Duodenal mucosa (tissue), 2 donors: Measurements from ENCODE around the gene ITGA11.

Experiments used
- H3K27ac ChIP-seq: one replicate; pipeline ENCODE4 v1.7.0; 2013; ENCODE audit warnings: low read depth, low read length
- H3K27me3 ChIP-seq, 2 donors: one replicate each; pipeline ENCODE4 v1.7.0; 2013; ENCODE audit warnings: low read length in 2 of 2, control low read depth in 1 of 2; ENCODE audit not compliant: insufficient read depth in 2 of 2, control insufficient read depth in 1 of 2
- H3K36me3 ChIP-seq, 2 donors: one replicate each; pipeline ENCODE4 v1.7.0; 2013; ENCODE audit warnings: low read length in 2 of 2, control low read depth in 1 of 2; ENCODE audit not compliant: insufficient read depth in 2 of 2, control insufficient read depth in 1 of 2
- H3K4me1 ChIP-seq, 2 donors: one replicate each; pipeline ENCODE4 v1.7.0; 2013; ENCODE audit warnings: low read length in 2 of 2, control low read depth in 1 of 2; ENCODE audit not compliant: insufficient read depth in 2 of 2, control insufficient read depth in 1 of 2
- H3K4me3 ChIP-seq, 2 donors: one replicate each; pipeline ENCODE4 v1.7.0; 2013; ENCODE audit warnings: low read length in 2 of 2, low read depth in 1 of 2
- H3K9ac ChIP-seq, 2 donors: one replicate each; pipeline ENCODE4 v1.7.0; 2013; ENCODE audit warnings: low read length in 2 of 2, low read depth in 1 of 2
- H3K9me3 ChIP-seq, 2 donors: one replicate each; pipeline ENCODE4 v1.7.0; 2013; ENCODE audit warnings: low read length in 2 of 2, control low read depth in 1 of 2; ENCODE audit not compliant: control insufficient read depth in 1 of 2

ITGA11 gene

DNA sequence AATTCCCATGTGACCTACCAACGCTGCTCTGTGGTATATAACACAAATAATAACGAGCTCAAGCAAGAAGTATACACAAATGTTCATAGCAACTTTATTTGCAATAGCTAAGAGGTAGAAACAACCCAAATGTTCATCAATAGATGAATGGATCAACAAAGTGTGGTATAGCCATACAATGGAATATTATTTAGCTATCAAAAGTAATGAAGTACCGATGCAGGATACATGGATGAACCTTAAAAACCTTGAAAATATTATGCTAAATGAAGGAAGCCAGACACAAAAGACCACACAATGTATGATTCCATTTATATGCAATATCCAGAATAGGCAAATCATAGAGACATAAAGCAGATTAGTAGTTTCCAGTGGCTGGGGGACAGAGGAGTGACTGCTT lies 170.0 kb downstream of the ITGA11 start:
- peaks cover 0 to 5% of the 10 kb centered on the region in 2 donors for H3K27me3 ChIP-seq
- no peak overlapping the region for H3K27ac ChIP-seq
- no peak overlapping the region for H3K4me3 ChIP-seq
- no peaks in the 10 kb centered on the region for H3K4me1 ChIP-seq
- H3K9me3 ChIP-seq = no peaks in the 10 kb centered on the region
- H3K36me3 ChIP-seq = no peaks in the 10 kb centered on the region
- H3K9ac ChIP-seq = no peak overlapping the region

DNA sequence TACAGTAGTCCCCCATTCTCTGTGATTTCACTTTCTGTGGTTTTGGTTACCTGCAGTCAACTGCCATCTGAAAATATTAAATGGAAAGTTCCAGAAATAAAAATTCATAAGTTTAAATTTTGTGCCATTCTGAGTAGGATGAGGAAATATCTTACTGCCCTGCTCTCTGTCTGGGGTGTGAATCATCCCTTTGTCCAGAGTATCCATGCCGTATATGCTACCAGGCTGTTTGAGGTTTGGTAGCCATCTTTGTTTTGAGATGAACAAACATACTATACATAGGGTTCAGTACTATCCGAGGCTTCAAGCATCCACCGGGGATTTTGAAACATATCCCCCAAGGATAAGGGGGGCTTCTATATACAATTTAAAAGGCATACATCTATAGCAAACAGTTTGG lies 170.7 kb downstream of the ITGA11 start:
- no peaks in the 10 kb centered on the region for H3K36me3 ChIP-seq
- no peak overlapping the region for H3K9ac ChIP-seq
- H3K27me3 ChIP-seq = peaks cover 0 to 5% of the 10 kb centered on the region in 2 donors
- H3K27ac ChIP-seq = no peak overlapping the region
- no peaks in the 10 kb centered on the region for H3K4me1 ChIP-seq
- no peaks in the 10 kb centered on the region for H3K9me3 ChIP-seq
- no peak overlapping the region for H3K4me3 ChIP-seq

GRCh38 chr15:68259883-68260282 lies 172.1 kb downstream of the ITGA11 start:
- peaks cover 0 to 4% of the 10 kb centered on the region in 2 donors for H3K27me3 ChIP-seq
- H3K4me3 ChIP-seq = no peak overlapping the region
- H3K9me3 ChIP-seq = no peaks in the 10 kb centered on the region
- no peak overlapping the region for H3K27ac ChIP-seq
- H3K36me3 ChIP-seq = no peaks in the 10 kb centered on the region
- no peaks in the 10 kb centered on the region for H3K4me1 ChIP-seq
- H3K9ac ChIP-seq = no peak overlapping the region

- H3K9me3 ChIP-seq = no peaks in the 10 kb centered on the region
- H3K9ac ChIP-seq = no peak overlapping the region
- no peaks in the 10 kb centered on the region for H3K4me1 ChIP-seq
- H3K36me3 ChIP-seq = no peaks in the 10 kb centered on the region
- no peak overlapping the region for H3K27ac ChIP-seq
- no peak overlapping the region for H3K4me3 ChIP-seq
- no peaks in the 10 kb centered on the region for H3K27me3 ChIP-seq
These were observed 173.3 kb downstream of the ITGA11 start for GRCh38 chr15:68258692-68259091.

GRCh38 chr15:68256675-68257450 lies 175.1 kb downstream of the ITGA11 start:
- H3K4me3 ChIP-seq = peak overlapping the region; percentile 76 to 77
- H3K4me1 ChIP-seq = no peaks in the 10 kb centered on the region
- peak overlapping the region; percentile 62 for H3K27ac ChIP-seq

GRCh38 chr15:68252925-68253534 lies 178.9 kb downstream of the ITGA11 start:
- no peak overlapping the region for H3K9ac ChIP-seq

More at GRCh38 chr15:68256675-68257450, 175.1 kb downstream of the ITGA11 start:
- no peaks in the 10 kb centered on the region for H3K36me3 ChIP-seq
- no peaks in the 10 kb centered on the region for H3K27me3 ChIP-seq
- peak overlapping the region; percentile 59 for H3K9ac ChIP-seq
- no peaks in the 10 kb centered on the region for H3K9me3 ChIP-seq

DNA sequence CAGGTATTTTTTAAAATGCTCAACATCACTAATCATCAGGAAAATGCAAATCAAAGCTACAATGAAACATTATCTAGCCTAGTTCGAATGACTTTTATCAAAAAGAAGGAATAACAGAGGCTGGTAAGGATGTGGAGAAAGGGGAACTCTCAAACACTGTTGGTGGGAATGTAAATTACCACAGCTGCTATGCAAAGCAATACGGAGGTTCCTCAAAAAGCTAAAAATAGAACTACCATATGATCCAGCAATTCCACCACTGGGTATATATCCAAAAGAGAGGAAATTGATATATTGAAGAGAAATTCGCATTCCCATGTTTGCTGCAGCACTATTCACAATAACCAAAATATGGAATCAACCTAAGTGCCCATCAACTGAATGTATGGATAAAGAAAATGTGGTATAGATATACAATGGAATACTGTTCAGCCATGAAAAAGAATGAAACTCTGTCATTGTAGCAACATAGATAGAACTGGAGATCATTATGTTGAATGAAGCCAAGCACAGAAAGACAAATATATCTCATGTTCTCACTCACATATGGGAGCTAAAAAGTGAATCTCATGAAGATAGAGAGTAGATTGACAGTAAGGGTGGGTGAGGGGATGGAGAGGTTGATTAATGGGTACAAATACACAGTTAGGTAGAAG lies 182.8 kb downstream of the ITGA11 start:
- no peaks in the 10 kb centered on the region for H3K4me1 ChIP-seq
- H3K27ac ChIP-seq = no peak overlapping the region
- H3K9me3 ChIP-seq = peaks cover 0 to 6% of the 10 kb centered on the region in 2 donors
- H3K9ac ChIP-seq = no peak overlapping the region
- H3K27me3 ChIP-seq = no peaks in the 10 kb centered on the region
- no peaks in the 10 kb centered on the region for H3K36me3 ChIP-seq
- H3K4me3 ChIP-seq = no peak overlapping the region

More at GRCh38 chr15:68252925-68253534, 178.9 kb downstream of the ITGA11 start:
- Histone ChIP-seq H3K4me3 (no peak overlapping the region), H3K4me1 (no peaks in the 10 kb centered on the region), H3K27me3 (no peaks in the 10 kb centered on the region), H3K36me3 (no peaks in the 10 kb centered on the region), H3K27ac (no peak overlapping the region), H3K9me3 (no peaks in the 10 kb centered on the region)
